ENCODE data around the gene PTH1R.

The PTH1R gene

GRCh38 chr3:46931631-46932331 lies 54.3 kb downstream of the PTH1R start:
- H3K27me3 ChIP-seq (ENCODE audit: control insufficient read depth, low read length): no peaks in the 10 kb centered on the region
- H3F3A ChIP-seq (ENCODE audit: control insufficient read depth, insufficient read depth): peaks cover 45% of the 10 kb centered on the region
- no peaks in the 10 kb centered on the region for H3K9me3 ChIP-seq (ENCODE audit: control insufficient read depth, insufficient read depth, low read length)
- peaks cover 3% of the 10 kb centered on the region; the same call in 1 of the 2 replicates for H4K20me1 ChIP-seq (ENCODE audit: control insufficient read depth, insufficient read depth, low read depth, low read length)
- H3K79me2 ChIP-seq (ENCODE audit: control insufficient read depth, low read length): peaks cover 79% of the 10 kb centered on the region
- H3K9me2 ChIP-seq (replicated peaks; ENCODE audit: control insufficient read depth, low read length): no peaks in the 10 kb centered on the region
- peak overlapping the region; percentile 99 for H3K27ac ChIP-seq (ENCODE audit: low read depth, low read length)
- H3K36me3 ChIP-seq (ENCODE audit: control insufficient read depth, low read length): peaks cover 76% of the 10 kb centered on the region
- H3K4me2 ChIP-seq (ENCODE audit: low read length): peak overlapping the region; percentile 95
- peak overlapping the region; percentile 60 for H3K4me3 ChIP-seq (ENCODE audit: low read length)
- H3K4me1 ChIP-seq (ENCODE audit: control insufficient read depth, low read length): peaks cover 100% of the 10 kb centered on the region
- TF ChIP-seq CTCF (IDR thresholded peaks at IDR 0.05; ENCODE audit: low read depth, low read length, poor library complexity, severe bottlenecking) (no peak), EZH2phosphoT487 (IDR thresholded peaks at IDR 0.05; ENCODE audit: borderline replicate concordance, low read length) (no peak)

GRCh38 chr3:46932455-46933225 lies 55.1 kb downstream of the PTH1R start:
- Histone ChIP-seq H3K79me2 (ENCODE audit: control insufficient read depth, low read length) (peaks cover 87% of the 10 kb centered on the region), H4K20me1 (ENCODE audit: control insufficient read depth, insufficient read depth, low read depth, low read length) (peaks cover 6% of the 10 kb centered on the region; the same call in 1 of the 2 replicates), H3F3A (ENCODE audit: control insufficient read depth, insufficient read depth) (peaks cover 38% of the 10 kb centered on the region), H3K27me3 (ENCODE audit: control insufficient read depth, low read length) (no peaks in the 10 kb centered on the region), H3K4me2 (ENCODE audit: low read length) (peak overlapping the region; percentile 95), H3K9me2 (replicated peaks; ENCODE audit: control insufficient read depth, low read length) (no peaks in the 10 kb centered on the region), H3K4me1 (ENCODE audit: control insufficient read depth, low read length) (peaks cover 94% of the 10 kb centered on the region), H3K27ac (ENCODE audit: low read depth, low read length) (peak overlapping the region; percentile 99), H3K4me3 (ENCODE audit: low read length) (peak overlapping the region; percentile 60), H3K36me3 (ENCODE audit: control insufficient read depth, low read length) (peaks cover 80% of the 10 kb centered on the region), H3K9me3 (ENCODE audit: control insufficient read depth, insufficient read depth, low read length) (no peaks in the 10 kb centered on the region)
- TF ChIP-seq EZH2phosphoT487 (IDR thresholded peaks at IDR 0.05; ENCODE audit: borderline replicate concordance, low read length) (no peak), CTCF (IDR thresholded peaks at IDR 0.05; ENCODE audit: low read depth, low read length, poor library complexity, severe bottlenecking) (peak; percentile 43)

GRCh38 chr3:46933261-46933660 lies 55.7 kb downstream of the PTH1R start:
- Histone ChIP-seq H3K4me3 (ENCODE audit: low read length) (peak overlapping the region; percentile 60), H3F3A (ENCODE audit: control insufficient read depth, insufficient read depth) (peaks cover 32% of the 10 kb centered on the region), H3K36me3 (ENCODE audit: control insufficient read depth, low read length) (peaks cover 83% of the 10 kb centered on the region), H3K27me3 (ENCODE audit: control insufficient read depth, low read length) (no peaks in the 10 kb centered on the region), H3K9me2 (replicated peaks; ENCODE audit: control insufficient read depth, low read length) (no peaks in the 10 kb centered on the region), H3K4me2 (ENCODE audit: low read length) (peak overlapping the region; percentile 95), H3K4me1 (ENCODE audit: control insufficient read depth, low read length) (peaks cover 91% of the 10 kb centered on the region), H3K27ac (ENCODE audit: low read depth, low read length) (peak overlapping the region; percentile 99), H4K20me1 (ENCODE audit: control insufficient read depth, insufficient read depth, low read depth, low read length) (peaks cover 8% of the 10 kb centered on the region; the same call in 1 of the 2 replicates), H3K9me3 (ENCODE audit: control insufficient read depth, insufficient read depth, low read length) (no peaks in the 10 kb centered on the region), H3K79me2 (ENCODE audit: control insufficient read depth, low read length) (peaks cover 90% of the 10 kb centered on the region)
- TF ChIP-seq EZH2phosphoT487 (IDR thresholded peaks at IDR 0.05; ENCODE audit: borderline replicate concordance, low read length): no peak
- no peak for TF ChIP-seq CTCF (IDR thresholded peaks at IDR 0.05; ENCODE audit: low read depth, low read length, poor library complexity, severe bottlenecking)
